ACC112 (cell line): Measurements from ENCODE around the gene AKR1C2.
"Not testable (repeated sequence)": the region's sequence is repeated elsewhere in the genome, so short reads cannot be mapped to it uniquely, and the experiment has no call there.

ENCODE experiments used
- H2AFZ ChIP-seq: fragments of 200-600 bp; sonication (generic); one replicate; pipeline ENCODE4 v1.6.0; 2017; ENCODE audit warnings: antibody characterized with exemption, low read length; ENCODE audit not compliant: unreplicated experiment
- H3K27ac ChIP-seq: fragments of 200-600 bp; sonication (generic); 2 replicates; pipeline ENCODE4 v1.5.1; 2014; ENCODE audit warnings: low read depth, mild to moderate bottlenecking, antibody characterized with exemption, low read length, moderate library complexity
- H3K27me3 ChIP-seq: fragments of 200-600 bp; sonication (generic); 2 replicates; pipeline ENCODE4 v1.6.1; 2014; ENCODE audit warnings: mild to moderate bottlenecking, antibody characterized with exemption, low read length, moderate library complexity, mixed read lengths; ENCODE audit not compliant: insufficient read depth
- H3K36me3 ChIP-seq: fragments of 200-600 bp; sonication (generic); 2 replicates; pipeline ENCODE4 v1.6.1; 2016; ENCODE audit warnings: mild to moderate bottlenecking, antibody characterized with exemption, low read length, moderate library complexity, mixed read lengths; ENCODE audit not compliant: insufficient read depth
- H3K4me1 ChIP-seq: fragments of 200-600 bp; sonication (generic); one replicate; pipeline ENCODE4 v1.6.1; 2016; ENCODE audit warnings: low read length, mixed read lengths; ENCODE audit not compliant: insufficient read depth, unreplicated experiment, control insufficient read depth
- H3K4me3 ChIP-seq: fragments of 200-600 bp; sonication (generic); 2 replicates; pipeline ENCODE4 v1.5.1; 2014; ENCODE audit warnings: mild to moderate bottlenecking, low read depth, low read length
- H3K79me2 ChIP-seq: fragments of 200-600 bp; sonication (generic); one replicate; pipeline ENCODE4 v1.6.0; 2016; ENCODE audit warnings: low read length; ENCODE audit not compliant: control insufficient read depth, unreplicated experiment, insufficient read depth

Gene AKR1C2

GRCh38 chr10:5003127-5004029, at the start of gene AKR1C2:
AKR1C2 (minus strand) TSS chr10:5003857; CDS start chr10:5003835, 22 bp downstream.
- not testable (repeated sequence) for H3K27ac ChIP-seq, H3K79me2 ChIP-seq, H3K36me3 ChIP-seq, H3K27me3 ChIP-seq, H2AFZ ChIP-seq, H3K4me1 ChIP-seq, H3K4me3 ChIP-seq

DNA sequence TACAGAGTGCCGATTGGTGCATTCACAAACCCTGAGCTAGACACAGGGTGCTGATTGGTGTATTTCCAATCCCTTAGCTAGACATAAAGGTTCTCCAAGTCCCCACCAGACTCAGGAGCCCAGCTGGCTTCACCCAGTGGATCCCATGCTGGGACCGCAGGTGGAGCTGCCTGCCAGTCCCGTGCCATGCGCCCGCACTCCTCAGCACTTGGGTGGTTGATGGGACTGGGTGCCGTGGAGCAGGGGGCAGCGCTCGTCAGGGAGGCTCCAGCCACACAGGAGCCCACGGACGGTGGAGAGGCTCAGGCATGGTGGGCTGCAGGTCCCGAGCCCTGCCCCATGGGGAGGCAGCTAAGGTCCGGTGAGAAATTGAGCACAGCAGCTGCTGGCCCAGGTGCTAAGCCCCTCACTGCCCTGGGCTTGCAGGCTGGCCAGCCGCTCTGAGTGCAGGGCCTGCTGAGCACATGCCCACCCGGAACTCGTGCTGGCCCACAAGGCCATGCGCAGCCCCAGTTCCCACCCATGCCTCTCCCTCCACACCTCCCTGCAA, 49.4 kb upstream of the AKR1C2 start:
- H2AFZ ChIP-seq, H3K36me3 ChIP-seq, H3K79me2 ChIP-seq, H3K4me1 ChIP-seq, H3K27ac ChIP-seq, H3K27me3 ChIP-seq, H3K4me3 ChIP-seq: not testable (repeated sequence)

GRCh38 chr10:5047912-5048628, 44.4 kb upstream of the AKR1C2 start:
- H3K27ac ChIP-seq = peak overlapping the region; percentile 26; the same call in 1 of the 2 replicates

GRCh38 chr10:5047055-5047454, 43.4 kb upstream of the AKR1C2 start:
- not testable (repeated sequence) for H3K36me3 ChIP-seq, H3K27ac ChIP-seq, H3K4me1 ChIP-seq, H2AFZ ChIP-seq, H3K4me3 ChIP-seq, H3K79me2 ChIP-seq, H3K27me3 ChIP-seq

More at GRCh38 chr10:5047912-5048628, 44.4 kb upstream of the AKR1C2 start:
- Histone ChIP-seq H3K27me3 (no peaks in the 10 kb centered on the region), H2AFZ (no peak overlapping the region), H3K4me3 (no peak overlapping the region), H3K79me2 (no peaks in the 10 kb centered on the region), H3K36me3 (no peaks in the 10 kb centered on the region), H3K4me1 (peaks cover 6% of the 10 kb centered on the region)

DNA sequence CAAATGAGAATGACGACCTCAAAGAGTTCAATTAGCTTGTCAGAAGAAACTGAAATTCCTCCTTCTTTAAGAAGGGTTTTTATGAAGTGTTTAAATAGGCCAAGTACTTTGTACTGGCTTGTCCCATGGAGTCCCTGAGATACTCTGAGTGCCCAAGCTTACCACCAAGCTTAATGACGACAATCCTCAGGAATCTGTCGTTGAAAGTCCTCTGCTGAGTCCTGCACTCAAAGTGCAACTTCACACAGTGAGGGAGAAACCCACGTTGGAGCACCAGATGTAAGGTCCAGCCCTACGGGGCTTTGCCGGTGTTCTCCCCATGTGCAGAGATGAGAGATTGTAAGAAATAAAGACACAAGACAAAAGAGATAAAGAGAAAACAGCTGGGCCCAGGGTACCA, 42.8 kb upstream of the AKR1C2 start:
- no peak overlapping the region for H3K4me3 ChIP-seq
- H3K27ac ChIP-seq = no peak overlapping the region
- no peaks in the 10 kb centered on the region for H3K79me2 ChIP-seq
- H3K4me1 ChIP-seq = peaks cover 6% of the 10 kb centered on the region
- H3K27me3 ChIP-seq = no peaks in the 10 kb centered on the region
- no peak overlapping the region for H2AFZ ChIP-seq
- H3K36me3 ChIP-seq = no peaks in the 10 kb centered on the region

DNA sequence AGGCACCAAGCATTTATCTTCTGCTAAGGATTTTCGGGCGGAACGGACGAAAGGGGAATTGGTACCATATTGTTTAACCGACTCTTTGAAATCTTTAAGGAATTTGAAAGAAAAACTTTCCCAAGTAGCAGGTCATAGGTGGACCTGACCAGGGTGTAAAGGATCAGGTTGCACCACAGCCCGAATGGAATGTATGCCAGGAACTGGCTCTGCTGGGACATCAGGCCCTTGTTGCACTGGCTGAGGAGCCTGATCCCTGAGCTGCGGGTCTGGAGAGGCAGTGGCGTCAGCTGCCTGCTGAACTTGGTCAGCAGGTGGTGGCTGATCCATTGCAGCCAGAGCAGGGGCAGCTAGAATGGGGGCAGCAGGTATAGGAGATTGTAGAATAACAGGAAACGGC, 41.4 kb upstream of the AKR1C2 start:
- H2AFZ ChIP-seq = no peak overlapping the region
- peaks cover 6% of the 10 kb centered on the region for H3K4me1 ChIP-seq
- no peak overlapping the region for H3K27ac ChIP-seq

DNA sequence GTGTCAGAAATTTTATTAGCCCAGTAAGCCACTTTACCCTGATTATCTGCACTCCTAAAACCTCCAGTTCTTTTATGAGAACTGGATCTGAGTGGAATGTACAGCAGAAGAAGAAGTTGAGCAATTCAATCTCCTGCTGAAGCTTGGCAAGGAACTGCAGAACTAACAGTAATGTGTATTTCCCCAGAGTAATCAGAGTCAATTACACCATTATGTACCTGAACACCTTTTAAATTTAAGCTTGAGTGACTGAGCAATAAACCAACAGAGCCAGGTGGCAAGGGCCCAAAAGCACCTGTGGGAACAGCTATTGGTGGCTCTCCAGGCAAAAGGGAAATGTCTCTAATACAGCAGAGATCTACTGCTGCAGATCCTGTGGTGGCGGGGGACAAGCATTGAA, 40.1 kb upstream of the AKR1C2 start:
- no peaks in the 10 kb centered on the region for H3K36me3 ChIP-seq
- H3K27ac ChIP-seq = no peak overlapping the region
- no peaks in the 10 kb centered on the region for H3K79me2 ChIP-seq
- H3K4me3 ChIP-seq = no peak overlapping the region
- no peak overlapping the region for H2AFZ ChIP-seq
- H3K4me1 ChIP-seq = peaks cover 6% of the 10 kb centered on the region
- H3K27me3 ChIP-seq = no peaks in the 10 kb centered on the region

More for the DNA sequence above, 41.4 kb upstream of the AKR1C2 start:
- Histone ChIP-seq H3K36me3 (no peaks in the 10 kb centered on the region), H3K27me3 (no peaks in the 10 kb centered on the region), H3K79me2 (no peaks in the 10 kb centered on the region), H3K4me3 (no peak overlapping the region)

DNA sequence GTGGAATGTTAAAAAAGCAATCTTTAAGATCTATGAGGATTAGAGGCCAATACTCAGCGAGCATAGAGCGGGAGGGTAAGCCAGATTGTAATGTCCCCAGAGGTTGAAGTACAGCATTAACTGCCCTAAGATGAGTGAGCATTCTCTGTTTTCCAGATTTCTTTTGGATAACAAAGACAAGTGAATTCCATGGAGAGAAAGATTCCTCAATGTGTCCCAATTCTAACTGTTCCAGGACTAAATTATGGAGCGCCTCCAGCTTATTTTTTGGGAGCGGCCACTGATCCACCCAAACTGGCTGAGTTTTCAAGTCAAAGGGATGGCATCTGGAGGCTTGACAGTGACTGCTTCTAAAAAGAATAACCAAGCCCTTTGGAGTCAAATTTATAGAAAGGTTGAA, 39.3 kb upstream of the AKR1C2 start:
- no peak overlapping the region for H3K4me3 ChIP-seq

GRCh38 chr10:5041471-5042023, 37.9 kb upstream of the AKR1C2 start:
- H3K36me3 ChIP-seq = no peaks in the 10 kb centered on the region
- H2AFZ ChIP-seq = no peak overlapping the region
- no peaks in the 10 kb centered on the region for H3K27me3 ChIP-seq
- H3K4me1 ChIP-seq = no peaks in the 10 kb centered on the region
- no peaks in the 10 kb centered on the region for H3K79me2 ChIP-seq
- H3K4me3 ChIP-seq = no peak overlapping the region
- no peak overlapping the region for H3K27ac ChIP-seq

More for the DNA sequence above, 39.3 kb upstream of the AKR1C2 start:
- peaks cover 3% of the 10 kb centered on the region for H3K4me1 ChIP-seq
- no peaks in the 10 kb centered on the region for H3K79me2 ChIP-seq
- no peaks in the 10 kb centered on the region for H3K36me3 ChIP-seq
- no peaks in the 10 kb centered on the region for H3K27me3 ChIP-seq
- no peak overlapping the region for H2AFZ ChIP-seq
- no peak overlapping the region for H3K27ac ChIP-seq

GRCh38 chr10:5040781-5041470, 37.3 kb upstream of the AKR1C2 start:
- Histone ChIP-seq H3K27ac (no peak overlapping the region), H3K4me3 (no peak overlapping the region)

More at GRCh38 chr10:5040781-5041470, 37.3 kb upstream of the AKR1C2 start:
- Histone ChIP-seq H2AFZ (no peak overlapping the region), H3K27me3 (no peaks in the 10 kb centered on the region), H3K4me1 (no peaks in the 10 kb centered on the region), H3K79me2 (no peaks in the 10 kb centered on the region), H3K36me3 (no peaks in the 10 kb centered on the region)
